ENCODE data around the gene ABL1.

The ABL1 gene

GRCh38 chr9:130896233-130897014 is 61.4 kb downstream of the ABL1 start, which contains the start of gene QRFP:
Gene QRFP (minus strand): TSS chr9:130896812. CDS start chr9:130893838, 2,974 bp downstream.
- no peak within 1 kb of the TSS for H3K9ac ChIP-seq
- H3K27ac ChIP-seq = no peak within 1 kb of the TSS

DNA sequence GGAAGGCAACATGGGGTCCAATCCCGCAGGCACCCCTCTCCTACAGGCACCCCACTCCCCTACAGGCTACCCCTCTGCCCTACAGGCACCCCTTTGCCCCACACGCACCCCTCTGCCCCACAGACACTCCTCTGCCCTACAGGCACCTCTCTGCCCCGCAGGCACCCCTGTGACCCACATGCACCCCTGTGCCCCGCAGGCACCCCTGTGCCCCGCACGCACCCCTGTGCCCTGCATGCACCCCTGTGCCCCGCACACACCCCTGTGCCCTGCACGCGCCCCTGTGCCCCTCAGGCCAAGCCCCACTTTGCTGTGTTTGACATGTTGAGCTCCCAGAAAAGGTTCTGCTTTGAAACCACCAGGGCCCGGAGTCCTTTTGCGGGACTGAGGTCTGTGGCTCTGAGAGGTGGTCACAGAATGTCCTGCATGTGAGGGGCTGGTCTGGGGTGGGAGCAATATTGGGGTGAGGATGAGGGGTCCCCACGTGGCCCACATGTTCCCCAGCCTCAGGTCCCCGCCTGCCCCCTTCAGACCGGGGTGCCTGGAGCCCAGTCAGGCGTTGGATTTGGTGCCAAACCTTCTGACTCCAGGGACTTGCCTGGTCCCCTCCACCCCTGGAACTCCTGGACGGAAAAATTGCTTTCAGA is 62.2 kb downstream of the ABL1 start:
- Histone ChIP-seq H3K4me3 (ENCODE audit: low read depth, low read length) (no peak overlapping the region), H3K9ac (no peak overlapping the region), H3K4me2 (ENCODE audit: low read length) (no peak overlapping the region), H3K36me3 (ENCODE audit: control insufficient read depth, insufficient read depth, low read length) (no peaks in the 10 kb centered on the region), H2AFZ (no peak overlapping the region), H3K9me3 (ENCODE audit: control insufficient read depth, low read length) (no peaks in the 10 kb centered on the region), H3K27ac (no peak overlapping the region), H3K27me3 (ENCODE audit: control insufficient read depth, insufficient read depth, low read length) (no peaks in the 10 kb centered on the region), H3K4me1 (peaks cover 3% of the 10 kb centered on the region), H3K79me2 (no peaks in the 10 kb centered on the region)
- TF ChIP-seq, protein P1, sequence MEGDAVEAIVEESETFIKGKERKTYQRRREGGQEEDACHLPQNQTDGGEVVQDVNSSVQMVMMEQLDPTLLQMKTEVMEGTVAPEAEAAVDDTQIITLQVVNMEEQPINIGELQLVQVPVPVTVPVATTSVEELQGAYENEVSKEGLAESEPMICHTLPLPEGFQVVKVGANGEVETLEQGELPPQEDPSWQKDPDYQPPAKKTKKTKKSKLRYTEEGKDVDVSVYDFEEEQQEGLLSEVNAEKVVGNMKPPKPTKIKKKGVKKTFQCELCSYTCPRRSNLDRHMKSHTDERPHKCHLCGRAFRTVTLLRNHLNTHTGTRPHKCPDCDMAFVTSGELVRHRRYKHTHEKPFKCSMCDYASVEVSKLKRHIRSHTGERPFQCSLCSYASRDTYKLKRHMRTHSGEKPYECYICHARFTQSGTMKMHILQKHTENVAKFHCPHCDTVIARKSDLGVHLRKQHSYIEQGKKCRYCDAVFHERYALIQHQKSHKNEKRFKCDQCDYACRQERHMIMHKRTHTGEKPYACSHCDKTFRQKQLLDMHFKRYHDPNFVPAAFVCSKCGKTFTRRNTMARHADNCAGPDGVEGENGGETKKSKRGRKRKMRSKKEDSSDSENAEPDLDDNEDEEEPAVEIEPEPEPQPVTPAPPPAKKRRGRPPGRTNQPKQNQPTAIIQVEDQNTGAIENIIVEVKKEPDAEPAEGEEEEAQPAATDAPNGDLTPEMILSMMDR (IDR thresholded peaks at IDR 0.05) = no peak

More at GRCh38 chr9:130896233-130897014, 61.4 kb downstream of the ABL1 start, which contains the start of gene QRFP:
- H2AFZ ChIP-seq = no peak within 1 kb of the TSS
- no peak within 1 kb of the TSS for H3K4me3 ChIP-seq (ENCODE audit: low read depth, low read length)
- no peaks in the 10 kb centered on the region for H3K9me3 ChIP-seq (ENCODE audit: control insufficient read depth, low read length)
- TF ChIP-seq, protein P1 (IDR thresholded peaks at IDR 0.05) = no peak
- H3K27me3 ChIP-seq (ENCODE audit: control insufficient read depth, insufficient read depth, low read length) = no peaks in the 10 kb centered on the region
- no peak within 1 kb of the TSS for H3K4me2 ChIP-seq (ENCODE audit: low read length)
- H3K36me3 ChIP-seq (ENCODE audit: control insufficient read depth, insufficient read depth, low read length) = no peaks in the 10 kb centered on the region
- H3K4me1 ChIP-seq = peaks cover 3% of the 10 kb centered on the region
- H3K79me2 ChIP-seq = no peaks in the 10 kb centered on the region

- no peak overlapping the region for H3K4me2 ChIP-seq (ENCODE audit: low read length)
- H3K27ac ChIP-seq = no peak overlapping the region
- H3K4me1 ChIP-seq = peaks cover 3% of the 10 kb centered on the region
- H3K9me3 ChIP-seq (ENCODE audit: control insufficient read depth, low read length) = no peaks in the 10 kb centered on the region
- no peak overlapping the region for H3K9ac ChIP-seq
- no peaks in the 10 kb centered on the region for H3K36me3 ChIP-seq (ENCODE audit: control insufficient read depth, insufficient read depth, low read length)
- TF ChIP-seq, protein P1 (IDR thresholded peaks at IDR 0.05) = no peak
- no peaks in the 10 kb centered on the region for H3K27me3 ChIP-seq (ENCODE audit: control insufficient read depth, insufficient read depth, low read length)
- no peaks in the 10 kb centered on the region for H3K79me2 ChIP-seq
- H3K4me3 ChIP-seq (ENCODE audit: low read depth, low read length) = no peak overlapping the region
- no peak overlapping the region for H2AFZ ChIP-seq
These were observed 62.9 kb downstream of the ABL1 start for GRCh38 chr9:130897848-130898551.

DNA sequence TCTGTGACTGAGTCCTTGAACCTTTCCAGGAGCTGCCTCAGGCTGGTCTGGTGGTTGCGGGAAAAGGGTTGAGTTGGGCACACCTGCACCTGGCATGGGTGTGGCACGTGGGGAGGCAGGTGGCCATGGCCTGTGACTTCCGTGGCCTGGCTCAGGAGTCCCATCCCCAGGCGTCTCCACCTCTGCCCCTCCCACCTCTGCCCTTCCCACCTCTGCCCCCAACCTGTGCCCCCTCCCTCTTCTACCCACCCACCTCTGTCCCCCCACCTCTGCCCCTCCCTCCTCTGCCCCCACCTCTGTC is 63.4 kb downstream of the ABL1 start:
- H3K79me2 ChIP-seq = no peaks in the 10 kb centered on the region
- no peaks in the 10 kb centered on the region for H3K27me3 ChIP-seq (ENCODE audit: control insufficient read depth, insufficient read depth, low read length)
- TF ChIP-seq, protein P1 (IDR thresholded peaks at IDR 0.05) = no peak
- no peak overlapping the region for H3K9ac ChIP-seq
- no peak overlapping the region for H2AFZ ChIP-seq
- H3K4me3 ChIP-seq (ENCODE audit: low read depth, low read length) = no peak overlapping the region
- H3K4me1 ChIP-seq = peaks cover 3% of the 10 kb centered on the region
- no peaks in the 10 kb centered on the region for H3K9me3 ChIP-seq (ENCODE audit: control insufficient read depth, low read length)
- no peak overlapping the region for H3K27ac ChIP-seq
- H3K4me2 ChIP-seq (ENCODE audit: low read length) = no peak overlapping the region
- no peaks in the 10 kb centered on the region for H3K36me3 ChIP-seq (ENCODE audit: control insufficient read depth, insufficient read depth, low read length)
